NCI-H1436 treated with DMSO at 0.1 percent for 48 hours (cell line): ENCODE data around the gene STARD9.
"Not testable (repeated sequence)": the region's sequence is repeated elsewhere in the genome, so short reads cannot be mapped to it uniquely, and the experiment has no call there.

ENCODE experiments used
- DNase-seq: peaks from one replicate; lab custom pipeline; 2025; lab: John Stamatoyannopoulos, UW

Gene STARD9

GRCh38 chr15:42590619-42591237 lies 15.3 kb downstream of the STARD9 start:
- DNase-seq: no peak

- DNase-seq: no peak
Observed at GRCh38 chr15:42591238-42591934, 16.0 kb downstream of the STARD9 start.

DNA sequence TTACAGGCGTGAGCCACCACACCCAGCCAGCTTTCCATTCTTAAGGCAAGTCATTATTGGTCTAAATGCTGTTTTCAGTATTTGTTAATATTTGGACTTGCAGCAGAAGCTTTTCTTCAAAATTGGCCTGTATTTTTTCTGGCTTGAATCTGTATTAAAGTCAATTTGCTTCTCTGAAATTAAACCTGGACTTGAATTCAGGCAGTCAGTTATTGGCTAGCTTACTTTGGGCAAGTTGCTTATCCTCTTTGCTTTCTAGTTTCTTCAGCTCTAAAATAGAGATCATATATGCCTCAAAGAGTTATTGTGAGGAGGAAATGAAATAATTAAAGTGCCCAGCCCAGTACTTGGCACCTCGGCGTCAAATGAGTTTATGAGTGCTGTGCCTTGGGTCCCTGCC lies 17.3 kb downstream of the STARD9 start:
- no peak for DNase-seq

GRCh38 chr15:42593143-42593542 lies 17.7 kb downstream of the STARD9 start:
- no peak for DNase-seq

DNA sequence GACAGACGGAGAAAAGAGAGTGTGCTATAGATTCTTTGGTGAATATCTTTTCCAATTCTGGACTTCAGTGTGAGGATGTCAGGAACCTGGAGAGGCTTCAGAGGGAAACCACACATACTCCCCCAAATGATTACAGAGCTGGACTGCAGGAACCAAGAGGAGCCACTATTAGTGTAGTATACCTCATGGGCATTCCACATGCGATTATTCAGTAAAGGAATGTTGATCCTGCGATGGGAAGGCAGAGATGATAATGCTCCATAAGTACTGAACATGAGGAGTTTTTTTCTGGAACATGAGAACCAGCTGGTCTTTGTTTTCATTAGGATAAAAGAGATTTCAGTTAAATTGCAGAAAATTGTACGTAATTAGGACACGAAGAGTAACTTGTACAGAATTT lies 18.7 kb downstream of the STARD9 start:
- DNase-seq: no peak

DNA sequence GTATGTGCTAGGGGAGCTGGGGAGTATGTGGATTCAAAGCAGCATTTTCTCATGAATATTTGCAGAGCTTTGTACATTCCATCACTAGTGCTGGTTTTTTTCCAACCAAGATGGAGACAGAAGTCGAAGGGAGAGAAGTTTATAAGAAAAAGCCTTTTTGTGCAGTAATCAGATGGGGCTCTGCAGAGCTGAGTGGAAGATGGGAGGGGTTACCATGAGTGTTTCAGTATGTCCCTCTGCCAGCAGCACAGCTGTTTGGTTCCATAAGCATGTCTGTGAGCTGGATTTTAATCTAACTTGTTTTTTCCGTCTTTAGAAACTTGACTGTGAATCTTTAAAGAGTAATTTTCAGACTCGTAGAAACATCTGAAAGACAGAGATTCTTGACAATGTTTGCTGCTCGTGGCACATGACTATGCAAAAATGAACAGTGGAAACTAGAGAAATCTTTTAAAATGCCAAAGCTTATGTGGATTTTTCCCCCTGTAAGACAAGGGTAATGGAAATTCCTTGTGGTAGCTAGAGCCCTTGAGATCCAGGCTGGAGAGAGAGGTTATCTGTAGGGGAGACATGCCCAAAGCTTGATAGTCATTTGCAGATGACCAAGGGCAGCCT lies 20.3 kb downstream of the STARD9 start:
- DNase-seq: no peak

GRCh38 chr15:42601316-42601715 lies 25.9 kb downstream of the STARD9 start:
- not testable (repeated sequence) for DNase-seq

DNA sequence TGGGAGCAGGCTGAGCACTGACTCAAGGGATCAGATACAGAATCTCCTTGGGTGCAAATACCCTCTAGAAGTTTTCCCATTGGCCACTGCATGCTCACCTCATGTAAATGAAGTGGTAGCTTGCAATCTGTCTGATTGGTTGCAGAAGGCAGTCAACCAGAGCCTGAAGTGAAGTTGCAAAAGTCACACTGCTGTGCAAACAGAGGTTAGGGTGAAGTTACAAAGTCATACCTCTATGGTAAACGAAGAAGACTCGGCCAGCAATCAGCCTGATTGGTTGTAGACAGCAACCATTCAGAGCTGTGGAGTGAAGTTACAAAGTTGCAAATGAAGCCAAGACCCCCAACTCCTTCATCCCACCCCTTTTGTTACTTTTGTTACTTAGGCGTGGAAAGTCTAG lies 27.1 kb downstream of the STARD9 start:
- DNase-seq: no peak

- no peak for DNase-seq
Observed at GRCh38 chr15:42603978-42604377, 28.6 kb downstream of the STARD9 start.

- no peak for DNase-seq
Observed at GRCh38 chr15:42604894-42605744, 29.7 kb downstream of the STARD9 start.

GRCh38 chr15:42605796-42606195 lies 30.4 kb downstream of the STARD9 start:
- DNase-seq: no peak

DNA sequence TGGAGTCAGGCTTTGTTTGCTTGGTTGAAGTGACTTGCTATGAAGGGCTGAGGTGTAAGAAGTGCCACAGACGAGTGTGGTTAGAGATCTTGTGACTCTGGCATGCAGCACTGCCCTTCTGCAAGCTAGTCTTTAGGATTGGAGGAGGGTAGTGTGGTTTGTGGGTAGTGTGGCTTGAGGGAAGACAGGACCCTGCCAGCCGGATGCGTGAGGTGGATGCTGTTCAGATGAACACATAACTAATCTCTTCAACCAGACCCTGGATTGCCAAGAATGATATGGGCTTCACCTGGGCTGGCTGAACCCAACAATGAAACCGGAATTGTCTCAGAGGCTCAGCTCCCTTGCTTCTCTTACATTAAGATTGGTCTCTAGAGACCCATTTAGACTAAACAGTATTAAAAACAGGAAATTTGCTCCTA lies 32.7 kb downstream of the STARD9 start:
- DNase-seq: no peak

- DNase-seq: no peak
Observed at GRCh38 chr15:42608752-42609488, 33.5 kb downstream of the STARD9 start.

DNA sequence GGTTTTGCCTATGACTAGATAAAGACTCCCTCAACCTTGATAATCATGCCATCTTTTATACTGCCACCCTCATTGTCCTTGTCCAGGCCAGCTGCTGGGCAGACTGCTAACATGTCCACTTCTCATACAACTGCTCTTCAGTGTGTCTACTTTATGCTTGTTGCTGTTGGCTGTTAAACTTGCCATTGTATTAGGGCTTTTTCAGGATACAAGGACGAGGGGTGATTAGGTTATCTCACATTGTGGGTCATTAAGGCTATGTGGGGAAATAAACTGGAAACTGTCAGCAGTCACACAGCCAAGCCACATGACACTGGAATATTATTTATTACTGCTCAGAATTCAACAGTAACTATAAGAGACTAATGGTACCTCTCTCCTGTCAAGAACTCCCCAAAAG lies 36.1 kb downstream of the STARD9 start:
- DNase-seq: no peak

DNA sequence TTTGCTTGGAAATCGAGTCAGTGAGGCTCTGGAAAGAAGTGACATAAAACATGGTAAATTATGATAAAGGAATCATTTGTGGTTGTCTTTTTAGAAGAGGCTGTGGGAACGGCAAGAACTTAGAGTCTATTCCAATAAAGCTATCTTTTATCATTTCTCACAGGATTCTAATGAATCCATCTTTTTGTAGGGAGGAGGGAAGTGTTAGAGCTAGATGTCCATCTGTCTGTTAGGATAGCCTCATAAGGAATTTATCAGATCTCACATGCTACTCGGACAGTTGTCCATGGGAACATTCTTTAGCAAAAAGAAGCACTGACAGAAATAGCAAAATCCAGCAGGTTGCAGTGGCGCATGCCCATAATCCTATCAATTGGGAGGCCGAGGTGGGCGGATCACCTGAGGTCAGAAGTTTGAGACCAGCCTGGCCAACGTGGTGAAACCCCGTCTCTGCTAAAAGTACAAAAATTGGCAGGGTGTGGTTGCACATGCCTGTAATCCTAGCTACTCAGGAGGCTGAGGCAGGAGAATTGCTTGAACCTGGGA lies 37.0 kb downstream of the STARD9 start:
- DNase-seq: no peak

DNA sequence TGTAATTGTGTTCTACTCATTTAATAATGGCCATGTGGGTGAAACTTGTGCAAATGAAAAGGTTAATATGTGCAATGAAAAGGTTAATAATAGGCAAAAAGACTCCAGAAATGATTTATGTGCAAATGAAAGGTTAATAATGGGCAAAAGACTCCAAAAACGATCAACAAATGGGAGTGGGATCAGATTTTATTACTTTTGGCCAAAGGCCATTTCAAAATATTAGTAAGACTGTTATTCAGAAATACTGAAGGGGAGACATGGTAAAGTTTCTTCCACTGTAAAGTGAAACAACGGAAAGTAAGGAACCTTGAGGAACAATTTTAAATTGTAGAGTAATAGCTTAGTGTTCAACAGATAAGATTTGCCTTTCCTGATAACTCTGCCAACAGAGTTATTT lies 40.7 kb downstream of the STARD9 start:
- DNase-seq: no peak

- DNase-seq: no peak
Observed at GRCh38 chr15:42619656-42620371, 44.4 kb downstream of the STARD9 start.

- DNase-seq: no peak
Observed at GRCh38 chr15:42621386-42621785, 46.0 kb downstream of the STARD9 start.

- no peak for DNase-seq
Observed at GRCh38 chr15:42621996-42622925, 46.9 kb downstream of the STARD9 start.

DNA sequence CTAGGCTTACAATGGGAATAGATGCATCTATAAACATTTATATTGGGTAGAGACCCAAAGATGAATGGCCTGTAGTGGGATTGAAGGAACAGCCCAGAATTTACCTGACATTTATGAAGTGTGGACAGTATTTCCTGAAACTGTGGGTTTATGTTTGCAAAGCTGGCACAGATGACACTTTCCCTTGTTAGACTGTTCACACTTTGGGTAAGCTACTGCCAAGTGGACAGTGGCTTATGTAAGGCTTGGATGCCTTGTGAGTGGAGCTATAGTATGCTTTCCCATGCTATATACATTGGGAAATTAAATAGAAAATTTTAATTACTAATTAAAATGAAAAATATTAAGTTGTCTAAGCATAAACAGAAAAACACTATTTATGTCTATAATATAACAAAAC lies 48.5 kb downstream of the STARD9 start:
- DNase-seq: no peak
